ENCODE data around the gene USH2A. TPM values are rescaled to one million over a fixed set of nuclear protein-coding genes. Genes with fewer than 3 reads are reported as not detected.

USH2A gene
- total RNA-seq, 2 experiments from 2014 or later, result not detected

- no peaks in the 10 kb centered on the region for H3K36me3 Mint-ChIP-seq
- CTCF ChIA-PET, result no interaction called here
- H3K27me3 Mint-ChIP-seq, result no peaks in the 10 kb centered on the region
- H3K27ac Mint-ChIP-seq, result no peak overlapping the region
- intact Hi-C loops (cut with micrococcal nuclease), result no loop called here
- no peak overlapping the region for H3K4me3 Mint-ChIP-seq
- no peaks in the 10 kb centered on the region for H3K4me1 Mint-ChIP-seq (ENCODE audit: low read depth)
- H3K9me3 Mint-ChIP-seq, result no peaks in the 10 kb centered on the region
- DNase-seq, result no peak
- POLR2A ChIA-PET, result no interaction called here
Observed at GRCh38 chr1:215748431-215748830, 674.8 kb downstream of the USH2A start.

- Mint-ChIP-seq H3K4me1 (ENCODE audit: low read depth) (no peaks in the 10 kb centered on the region), H3K27me3 (no peaks in the 10 kb centered on the region), H3K36me3 (no peaks in the 10 kb centered on the region), H3K4me3 (no peak overlapping the region), H3K9me3 (no peaks in the 10 kb centered on the region), H3K27ac (no peak overlapping the region)
- CTCF ChIA-PET, result no interaction called here
- intact Hi-C loops (cut with micrococcal nuclease), result no loop called here
- POLR2A ChIA-PET, result no interaction called here
- DNase-seq, result no peak
Observed at GRCh38 chr1:215744419-215744818, 678.8 kb downstream of the USH2A start.

GRCh38 chr1:215739025-215739424 is 684.2 kb downstream of the USH2A start:
- Mint-ChIP-seq H3K4me3 (no peak overlapping the region), H3K4me1 (ENCODE audit: low read depth) (no peaks in the 10 kb centered on the region), H3K36me3 (no peaks in the 10 kb centered on the region), H3K27ac (no peak overlapping the region), H3K9me3 (peaks cover 9% of the 10 kb centered on the region), H3K27me3 (no peaks in the 10 kb centered on the region)
- intact Hi-C loops (cut with micrococcal nuclease), result no loop called here
- CTCF ChIA-PET, result no interaction called here
- POLR2A ChIA-PET, result no interaction called here
- no peak for DNase-seq

- POLR2A ChIA-PET, result no interaction called here
Observed at GRCh38 chr1:215731699-215732098, 691.5 kb downstream of the USH2A start.

GRCh38 chr1:215730600-215730999 is 692.6 kb downstream of the USH2A start:
- no peak overlapping the region for H3K4me3 Mint-ChIP-seq
- no peaks in the 10 kb centered on the region for H3K36me3 Mint-ChIP-seq
- no peaks in the 10 kb centered on the region for H3K4me1 Mint-ChIP-seq (ENCODE audit: low read depth)
- POLR2A ChIA-PET, result interaction anchor here (0.6 kb wide), 1 partner anchor 36 kb away, joined by 3 read pairs; no protein-coding TSS in a partner anchor
- no peak for DNase-seq
- intact Hi-C loops (cut with micrococcal nuclease), result no loop called here
- peaks cover 9% of the 10 kb centered on the region for H3K9me3 Mint-ChIP-seq
- CTCF ChIA-PET, result no interaction called here
- no peaks in the 10 kb centered on the region for H3K27me3 Mint-ChIP-seq
- H3K27ac Mint-ChIP-seq, result no peak overlapping the region

More at GRCh38 chr1:215731699-215732098, 691.5 kb downstream of the USH2A start:
- DNase-seq, result no peak
- Mint-ChIP-seq H3K4me1 (ENCODE audit: low read depth) (no peaks in the 10 kb centered on the region), H3K27me3 (no peaks in the 10 kb centered on the region), H3K4me3 (no peak overlapping the region), H3K36me3 (no peaks in the 10 kb centered on the region), H3K9me3 (peaks cover 9% of the 10 kb centered on the region), H3K27ac (no peak overlapping the region)
- intact Hi-C loops (cut with micrococcal nuclease), result no loop called here
- CTCF ChIA-PET, result no interaction called here

- CTCF ChIA-PET, result no interaction called here
- Mint-ChIP-seq H3K27ac (no peak overlapping the region), H3K27me3 (no peaks in the 10 kb centered on the region), H3K4me1 (ENCODE audit: low read depth) (no peaks in the 10 kb centered on the region), H3K9me3 (no peaks in the 10 kb centered on the region), H3K4me3 (no peak overlapping the region), H3K36me3 (no peaks in the 10 kb centered on the region)
- POLR2A ChIA-PET, result no interaction called here
- DNase-seq, result no peak
- intact Hi-C loops (cut with micrococcal nuclease), result no loop called here
Observed at GRCh38 chr1:215728169-215728568, 695.1 kb downstream of the USH2A start.

- no peaks in the 10 kb centered on the region for H3K36me3 Mint-ChIP-seq
- no peaks in the 10 kb centered on the region for H3K27me3 Mint-ChIP-seq
- intact Hi-C loops (cut with micrococcal nuclease), result no loop called here
- no peak overlapping the region for H3K4me3 Mint-ChIP-seq
- DNase-seq, result no peak
- no peak overlapping the region for H3K27ac Mint-ChIP-seq
- ChIA-PET POLR2A (no interaction called here), CTCF (no interaction called here)
- no peaks in the 10 kb centered on the region for H3K9me3 Mint-ChIP-seq
- no peaks in the 10 kb centered on the region for H3K4me1 Mint-ChIP-seq (ENCODE audit: low read depth)
Observed at GRCh38 chr1:215720126-215720525, 703.1 kb downstream of the USH2A start.

- H3K4me3 Mint-ChIP-seq, result no peak overlapping the region
- no peaks in the 10 kb centered on the region for H3K4me1 Mint-ChIP-seq (ENCODE audit: low read depth)
- no peaks in the 10 kb centered on the region for H3K36me3 Mint-ChIP-seq
- POLR2A ChIA-PET, result no interaction called here
- CTCF ChIA-PET, result no interaction called here
- intact Hi-C loops (cut with micrococcal nuclease), result no loop called here
- no peaks in the 10 kb centered on the region for H3K27me3 Mint-ChIP-seq
- no peak overlapping the region for H3K27ac Mint-ChIP-seq
- DNase-seq, result no peak
- H3K9me3 Mint-ChIP-seq, result no peaks in the 10 kb centered on the region
Observed at GRCh38 chr1:215719552-215719951, 703.7 kb downstream of the USH2A start.

GRCh38 chr1:215718575-215719287 is 704.5 kb downstream of the USH2A start:
- H3K4me1 Mint-ChIP-seq (ENCODE audit: low read depth), result no peaks in the 10 kb centered on the region
- POLR2A ChIA-PET, result no interaction called here
- no peak overlapping the region for H3K4me3 Mint-ChIP-seq
- no peak for DNase-seq
- intact Hi-C loops (cut with micrococcal nuclease), result no loop called here
- no peaks in the 10 kb centered on the region for H3K9me3 Mint-ChIP-seq
- H3K27ac Mint-ChIP-seq, result no peak overlapping the region
- CTCF ChIA-PET, result no interaction called here
- H3K36me3 Mint-ChIP-seq, result no peaks in the 10 kb centered on the region
- H3K27me3 Mint-ChIP-seq, result no peaks in the 10 kb centered on the region

- CTCF ChIA-PET, result no interaction called here
Observed at GRCh38 chr1:215717677-215718426, 705.4 kb downstream of the USH2A start.

GRCh38 chr1:215710899-215711225 is 712.4 kb downstream of the USH2A start:
- Mint-ChIP-seq H3K27ac (no peak overlapping the region), H3K27me3 (no peaks in the 10 kb centered on the region), H3K9me3 (no peaks in the 10 kb centered on the region), H3K4me3 (no peak overlapping the region), H3K36me3 (no peaks in the 10 kb centered on the region), H3K4me1 (ENCODE audit: low read depth) (no peaks in the 10 kb centered on the region)
- no peak for DNase-seq
- intact Hi-C loops (cut with micrococcal nuclease), result no loop called here
- ChIA-PET POLR2A (no interaction called here), CTCF (no interaction called here)

More at GRCh38 chr1:215717677-215718426, 705.4 kb downstream of the USH2A start:
- Mint-ChIP-seq H3K36me3 (no peaks in the 10 kb centered on the region), H3K27me3 (no peaks in the 10 kb centered on the region), H3K9me3 (no peaks in the 10 kb centered on the region), H3K4me1 (ENCODE audit: low read depth) (no peaks in the 10 kb centered on the region), H3K27ac (no peak overlapping the region), H3K4me3 (no peak overlapping the region)
- no peak for DNase-seq
- POLR2A ChIA-PET, result no interaction called here
- intact Hi-C loops (cut with micrococcal nuclease), result no loop called here

GRCh38 chr1:215710036-215710898 is 713.0 kb downstream of the USH2A start:
- CTCF ChIA-PET, result no interaction called here

More at GRCh38 chr1:215710036-215710898, 713.0 kb downstream of the USH2A start:
- peak; percentile 10 for DNase-seq
- no peak overlapping the region for H3K27ac Mint-ChIP-seq
- POLR2A ChIA-PET, result no interaction called here
- H3K4me1 Mint-ChIP-seq (ENCODE audit: low read depth), result no peaks in the 10 kb centered on the region
- no peak overlapping the region for H3K4me3 Mint-ChIP-seq
- H3K9me3 Mint-ChIP-seq, result no peaks in the 10 kb centered on the region
- no peaks in the 10 kb centered on the region for H3K27me3 Mint-ChIP-seq
- intact Hi-C loops (cut with micrococcal nuclease), result no loop called here
- no peaks in the 10 kb centered on the region for H3K36me3 Mint-ChIP-seq

Data from activated CD4-positive, alpha-beta memory T cell treated with anti-CD3 and anti-CD28 coated beads for 36 hours (primary cell).